GM19043 (cell line): Measurements from ENCODE around the gene VPS52.
A peak's percentile ranks its signal among the peaks of the same experiment; 100 is the strongest.

Experiments
- ATAC-seq: cut with Tn5 transposase; IDR thresholded peaks from one replicate; pipeline ENCODE4 v1.9.1; 2021; ENCODE audit warnings: low read depth; ENCODE audit not compliant: unreplicated experiment

The VPS52 gene

GRCh38 chr6:33306356-33306755, 34.7 kb upstream of the VPS52 start:
- no peak for ATAC-seq

- ATAC-seq, result no peak
Measured at GRCh38 chr6:33305052-33305451, 33.4 kb upstream of the VPS52 start.

- ATAC-seq, result no peak
Measured at GRCh38 chr6:33304216-33304615, 32.5 kb upstream of the VPS52 start.

- ATAC-seq, result no peak
Measured at GRCh38 chr6:33301877-33302276, 30.2 kb upstream of the VPS52 start.

GRCh38 chr6:33299237-33299944, 27.7 kb upstream of the VPS52 start:
- ATAC-seq, result peak; percentile 78

- ATAC-seq, result peak; percentile 21
Measured at GRCh38 chr6:33298773-33299236, 27.1 kb upstream of the VPS52 start, which contains the start of gene RGL2. RGL2 (minus strand) TSS chr6:33298942; CDS start chr6:33298610, 332 bp downstream.

GRCh38 chr6:33297956-33298772, 26.5 kb upstream of the VPS52 start:
- no peak for ATAC-seq

- no peak for ATAC-seq
Measured at GRCh38 chr6:33297406-33297955, 25.8 kb upstream of the VPS52 start.

GRCh38 chr6:33296797-33297405, 25.2 kb upstream of the VPS52 start:
- no peak for ATAC-seq

- no peak for ATAC-seq
Measured at GRCh38 chr6:33295621-33296369, 24.1 kb upstream of the VPS52 start.

GRCh38 chr6:33294086-33294823, 22.6 kb upstream of the VPS52 start:
- no peak for ATAC-seq

GRCh38 chr6:33292996-33293682, 21.5 kb upstream of the VPS52 start:
- ATAC-seq, result no peak

- no peak for ATAC-seq
Measured at GRCh38 chr6:33290459-33290858, 18.8 kb upstream of the VPS52 start.

GRCh38 chr6:33289784-33290315, 18.2 kb upstream of the VPS52 start:
- no peak for ATAC-seq

- ATAC-seq, result peak; percentile 77
Measured at GRCh38 chr6:33288921-33289783, 17.5 kb upstream of the VPS52 start, which contains the start of the genes PFDN6 and WDR46. PFDN6 (plus strand) TSS chr6:33289601; CDS start chr6:33289857, 256 bp downstream. WDR46 (minus strand) TSS chr6:33289239; CDS start chr6:33289170, 69 bp downstream.

GRCh38 chr6:33288141-33288920, 16.7 kb upstream of the VPS52 start:
- ATAC-seq, result no peak
